NK-92 (cell line): ENCODE data around the gene CCL8.

ENCODE experiments used
- DNase-seq: peaks from one replicate; lab custom pipeline; 2025; ENCODE audit not compliant: unreplicated experiment; lab: John Stamatoyannopoulos, UW

The CCL8 gene

DNA sequence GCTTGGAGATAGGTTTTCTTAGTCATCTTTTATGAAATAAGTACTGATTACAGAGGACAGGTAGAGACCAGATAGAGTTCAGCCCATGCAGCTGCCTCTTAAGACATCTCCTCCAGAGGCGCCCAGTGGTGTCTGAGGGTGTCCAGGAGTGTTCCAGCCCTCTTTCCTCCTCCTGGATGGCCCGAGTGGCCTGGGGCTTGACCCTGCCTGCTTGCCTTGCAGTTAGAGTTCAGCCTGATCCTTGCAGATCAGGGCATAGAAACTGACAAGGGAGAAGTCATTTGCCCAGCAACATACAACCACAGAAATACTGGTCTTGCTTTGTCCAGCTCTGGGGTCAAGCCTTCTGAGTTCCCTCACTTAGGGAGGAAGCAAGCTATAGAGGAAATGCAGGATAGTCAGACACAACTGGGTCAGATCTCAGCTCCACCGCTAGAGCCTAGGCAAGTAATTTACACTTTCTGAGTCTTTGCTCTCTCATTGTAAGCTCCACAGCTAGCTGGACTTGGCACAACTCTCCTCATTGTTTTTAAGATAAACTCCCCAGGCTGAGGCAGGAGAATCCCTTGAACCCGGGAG lies 47.4 kb downstream of the CCL8 start:
- DNase-seq = no peak

DNA sequence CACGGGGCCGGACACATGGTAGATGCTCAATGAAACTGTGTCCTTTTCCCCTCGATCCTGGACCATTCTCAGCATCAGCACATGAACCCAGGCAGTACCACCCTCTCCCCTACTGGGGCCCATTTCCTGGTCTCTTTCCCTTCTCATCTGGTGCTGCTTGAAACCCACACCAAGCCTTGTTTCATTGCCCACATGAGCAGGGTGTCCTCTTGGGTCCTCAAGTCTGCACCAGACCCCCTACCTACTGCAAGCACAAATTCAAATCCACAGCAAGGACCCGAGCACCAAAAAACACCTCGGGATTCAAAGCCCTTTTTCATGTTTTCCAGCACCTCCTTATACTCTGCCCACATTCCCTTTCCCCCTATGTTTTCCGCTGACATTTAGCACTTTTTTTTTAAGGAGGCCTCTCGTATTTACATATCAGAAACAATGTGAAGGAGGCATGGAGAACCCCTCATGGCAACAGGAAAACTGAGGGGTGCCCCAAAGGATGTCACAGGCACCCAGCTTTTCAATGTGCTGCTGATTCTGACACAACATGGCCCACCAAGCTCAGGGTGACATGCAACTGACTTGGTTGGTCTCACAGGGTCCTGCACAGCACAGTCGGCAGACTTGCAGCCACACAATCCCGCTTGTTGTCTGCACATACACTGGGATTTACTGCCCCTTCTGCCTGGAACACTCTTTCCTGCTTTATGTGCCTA lies 48.4 kb downstream of the CCL8 start:
- no peak for DNase-seq

DNA sequence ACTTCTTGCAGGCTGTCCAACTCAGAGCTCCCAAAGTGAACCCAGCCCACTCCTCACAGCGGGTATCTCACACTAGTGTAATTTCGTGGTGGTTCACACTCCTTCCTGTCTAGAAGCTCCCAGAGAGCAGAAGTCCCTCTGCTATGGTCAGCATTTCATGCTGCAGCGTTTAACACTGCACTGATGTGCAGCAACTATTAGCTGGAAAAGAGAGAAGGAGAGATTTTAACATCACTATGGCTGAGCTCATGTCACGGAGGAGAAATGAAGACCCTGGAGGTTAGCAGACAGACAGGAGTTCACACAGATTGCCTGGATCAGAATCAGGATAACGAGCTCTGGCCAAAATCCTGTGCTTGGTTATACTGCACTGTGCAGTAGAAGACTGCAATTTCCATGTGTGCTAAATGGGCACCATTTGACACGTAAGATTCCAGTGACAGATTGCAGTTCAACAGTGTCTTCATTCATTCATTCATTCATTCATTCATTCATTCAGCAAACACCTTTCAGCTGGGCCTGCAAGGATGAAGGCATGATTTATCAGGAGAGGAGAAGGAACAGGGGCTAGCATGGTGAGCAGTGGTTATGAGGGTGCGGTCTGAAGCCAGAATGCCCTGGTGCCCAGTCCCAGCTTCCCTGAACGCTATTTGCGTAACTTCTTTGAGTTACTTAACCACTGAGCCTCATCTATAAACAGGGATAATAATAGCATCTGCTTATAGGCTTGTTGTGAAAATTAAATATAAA lies 49.1 kb downstream of the CCL8 start:
- no peak for DNase-seq

DNA sequence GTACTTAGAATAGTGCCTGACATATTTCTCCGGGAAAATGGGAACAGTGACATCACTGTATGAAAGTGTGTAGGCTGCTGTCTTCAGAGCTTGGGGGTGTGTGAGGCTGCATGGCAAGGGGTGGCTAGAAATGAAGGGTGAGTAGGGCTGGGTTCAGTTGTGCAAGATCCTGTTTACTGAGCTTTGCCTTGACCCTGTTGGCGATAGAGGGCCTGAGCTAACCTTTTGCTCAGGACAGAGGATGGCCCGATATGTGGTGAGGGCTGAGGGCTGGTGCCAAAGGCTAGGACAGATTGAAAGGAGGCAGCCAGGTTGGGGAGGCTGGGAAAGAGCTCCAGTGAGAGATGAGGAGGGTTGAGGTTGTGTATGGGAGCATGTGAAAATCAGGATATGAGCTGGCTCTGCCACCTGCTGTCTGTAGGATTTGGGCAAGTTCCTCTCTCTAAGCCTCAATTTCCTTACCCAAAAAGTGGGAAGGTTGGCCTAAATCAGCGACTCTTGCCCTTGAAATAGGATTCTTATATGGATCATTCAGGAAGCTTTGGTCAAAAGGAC lies 49.8 kb downstream of the CCL8 start:
- no peak for DNase-seq

DNA sequence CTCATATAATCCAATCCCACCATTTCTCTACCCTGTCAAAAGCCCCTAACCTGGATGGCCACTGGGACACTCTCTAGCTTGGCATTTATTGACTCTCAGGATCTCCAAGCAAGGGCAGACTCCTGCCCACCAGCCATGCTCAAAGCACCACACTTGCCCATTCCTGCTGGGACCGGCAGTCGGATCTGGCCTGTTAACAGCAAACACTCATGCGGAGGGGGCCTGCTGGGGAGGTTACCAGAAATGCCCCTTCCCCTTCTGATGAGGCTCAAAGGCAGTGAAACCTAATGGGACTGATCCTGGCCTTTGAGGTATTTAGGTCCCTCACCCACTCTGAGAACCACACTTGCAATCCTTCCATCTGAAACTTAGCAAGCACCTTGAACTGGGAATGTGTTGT lies 50.3 kb downstream of the CCL8 start:
- DNase-seq = no peak

DNA sequence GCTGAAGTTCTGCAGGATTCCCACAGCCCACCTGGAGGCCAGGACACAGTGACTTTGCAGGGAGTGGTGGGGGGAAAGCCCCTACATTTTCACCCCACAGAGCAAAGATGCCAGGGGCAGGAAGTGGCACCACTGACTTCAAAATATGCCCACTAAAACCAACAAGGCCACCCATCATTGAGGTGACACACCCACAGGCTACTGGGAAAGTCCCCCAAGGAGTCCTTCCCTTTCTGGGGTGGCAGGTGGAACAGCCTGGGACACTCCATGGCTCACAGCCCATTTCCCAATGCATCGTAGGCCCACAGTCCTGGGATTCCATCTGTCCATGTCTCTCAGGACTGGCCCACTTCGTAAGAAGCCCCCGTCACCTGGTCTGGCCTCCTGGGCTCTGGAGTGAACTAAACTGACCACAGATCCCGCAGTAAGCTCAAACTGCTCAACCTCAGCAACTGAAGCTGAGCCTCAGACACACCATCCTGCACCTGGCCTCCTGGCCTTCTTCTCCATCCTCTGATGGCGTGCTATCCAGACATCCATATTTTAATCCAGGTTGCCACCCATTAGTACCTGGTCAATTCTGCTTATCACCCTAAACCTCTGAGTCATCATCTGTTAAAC lies 51.3 kb downstream of the CCL8 start:
- DNase-seq = no peak

DNA sequence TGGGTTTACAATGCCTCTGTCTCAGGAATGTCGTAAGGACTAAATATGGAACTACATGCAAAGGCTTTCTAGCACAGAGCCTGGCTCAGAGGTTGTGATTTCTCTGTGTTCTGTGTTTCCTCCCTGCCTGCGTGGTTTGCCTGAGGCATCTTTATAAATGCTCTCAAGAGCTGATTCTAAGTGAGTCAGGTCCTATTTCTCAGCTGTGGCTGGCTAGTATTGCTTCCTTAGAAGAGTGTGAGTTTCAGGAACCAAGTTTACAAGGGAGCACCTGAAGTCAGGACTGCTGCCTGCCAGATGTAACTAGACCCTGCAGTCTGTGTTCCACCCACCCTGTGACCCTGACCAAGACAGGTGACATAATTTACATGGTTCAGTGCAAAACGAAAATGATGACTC lies 51.8 kb downstream of the CCL8 start:
- no peak for DNase-seq
